GM19099 (cell line): ENCODE results near the gene TULP1.

Experiments used
- POLR2A ChIP-seq: IDR thresholded peaks from 3 replicates; pipeline ENCODE4 v1.6.1; 2011; ENCODE audit warnings: low read depth; ENCODE audit not compliant: insufficient read length; ENCODE audit errors: extremely low read depth

Gene TULP1

GRCh38 chr6:35512740-35513139 lies at the start of gene TULP1:
Gene TULP1, minus strand, starts transcription at chr6:35512896. Its CDS starts 38 bp downstream, at chr6:35512858.
- TF ChIP-seq POLR2A = no peak

DNA sequence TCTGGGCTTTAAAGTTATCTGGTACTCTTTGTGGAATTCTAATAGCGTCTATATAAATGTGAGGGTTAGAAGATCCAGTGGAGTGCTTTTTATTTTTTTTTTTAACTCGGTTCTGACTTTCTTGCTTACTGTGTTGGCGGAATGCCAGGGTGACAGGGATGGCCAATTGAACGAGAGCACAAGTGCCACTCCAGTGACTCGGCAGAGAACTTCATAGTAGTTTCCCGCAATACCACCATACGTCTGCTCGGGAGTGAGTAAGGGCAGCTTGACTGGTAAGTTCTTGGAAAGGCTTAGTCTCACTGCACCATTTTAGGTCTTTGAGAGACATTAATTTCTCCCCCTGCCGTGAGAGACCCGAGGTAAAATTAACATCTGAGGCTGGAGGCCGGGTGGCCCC lies 49.4 kb upstream of the TULP1 start:
- no peak for TF ChIP-seq POLR2A

DNA sequence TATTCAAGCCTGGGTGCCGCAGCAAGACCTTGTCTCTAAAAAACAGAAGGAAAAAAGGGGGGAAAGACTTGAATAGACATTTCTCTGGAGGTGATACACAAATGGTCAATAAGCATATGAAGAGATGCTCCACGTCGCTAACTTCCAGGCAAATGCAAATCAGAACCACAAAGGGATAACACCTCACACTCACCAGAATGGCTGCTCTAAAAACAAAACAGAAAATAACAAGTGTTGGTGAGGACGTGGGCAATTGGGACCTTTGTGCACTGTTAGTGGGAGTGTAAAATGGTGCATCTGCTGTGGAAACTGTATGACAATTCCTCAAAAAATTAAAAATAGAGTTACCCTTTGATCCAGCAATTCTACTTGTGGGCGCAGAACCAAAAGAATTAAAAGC lies 48.4 kb upstream of the TULP1 start:
- no peak for TF ChIP-seq POLR2A

- TF ChIP-seq POLR2A = no peak
Measured at GRCh38 chr6:35558571-35558970, 45.9 kb upstream of the TULP1 start.

DNA sequence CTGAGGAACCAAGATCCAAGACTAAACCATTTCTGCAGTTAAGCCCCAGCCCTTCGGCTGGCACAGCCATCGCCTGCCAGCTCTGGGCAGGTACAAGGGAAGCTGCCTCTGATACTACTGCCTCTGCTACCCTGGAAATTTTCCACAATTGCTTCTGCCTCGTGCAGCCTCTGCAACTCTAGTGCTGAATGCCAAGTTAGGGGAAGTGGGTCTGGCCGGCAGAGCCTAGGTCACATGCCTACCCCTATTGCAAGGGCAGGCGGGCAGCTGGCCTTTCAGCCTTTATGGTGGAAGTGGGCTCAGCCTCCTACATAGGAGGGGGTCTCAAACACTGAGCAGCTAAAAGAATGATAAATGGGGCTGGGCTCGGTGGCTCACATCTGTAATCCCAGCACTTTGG lies 44.5 kb upstream of the TULP1 start:
- TF ChIP-seq POLR2A = no peak

DNA sequence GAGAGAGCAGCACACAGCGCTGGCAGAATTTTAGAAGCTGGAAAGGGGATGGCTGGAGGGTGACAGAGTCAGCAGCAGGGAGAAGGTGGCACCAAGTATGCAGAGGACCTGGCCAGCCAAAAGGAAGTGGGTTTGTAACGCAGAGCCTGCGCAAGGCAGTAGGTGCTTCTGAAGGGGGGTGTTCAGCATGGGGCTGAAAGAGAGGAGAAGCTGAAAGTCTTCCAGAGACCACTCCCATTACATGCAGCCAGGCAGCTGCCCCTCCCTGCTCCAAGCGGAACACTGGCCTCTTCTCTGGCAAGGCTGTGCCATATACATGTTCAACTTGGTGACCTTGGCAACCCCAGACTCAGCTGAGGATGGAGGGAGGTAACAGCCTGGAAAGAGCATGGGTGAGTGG lies 42.1 kb upstream of the TULP1 start:
- TF ChIP-seq POLR2A = no peak

DNA sequence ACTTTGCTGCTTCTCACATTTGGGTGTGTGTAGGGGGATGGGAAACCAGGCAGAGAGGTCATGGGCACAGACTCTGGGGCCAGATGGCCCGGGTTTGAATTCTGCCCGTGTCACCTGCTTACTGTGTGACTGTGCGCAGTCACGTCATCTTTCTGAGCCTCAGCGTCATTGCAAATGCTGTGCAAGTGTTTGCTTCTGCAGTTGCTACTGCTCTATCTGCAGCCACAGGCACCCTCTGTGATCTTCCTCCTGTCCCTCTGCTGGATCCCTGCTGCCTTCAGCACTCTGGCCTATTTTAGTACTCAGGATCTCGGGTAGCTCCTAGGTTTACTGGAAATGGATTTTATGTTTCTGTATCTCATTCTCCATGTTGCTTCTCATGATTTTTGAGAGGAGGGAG lies 40.6 kb upstream of the TULP1 start:
- no peak for TF ChIP-seq POLR2A

DNA sequence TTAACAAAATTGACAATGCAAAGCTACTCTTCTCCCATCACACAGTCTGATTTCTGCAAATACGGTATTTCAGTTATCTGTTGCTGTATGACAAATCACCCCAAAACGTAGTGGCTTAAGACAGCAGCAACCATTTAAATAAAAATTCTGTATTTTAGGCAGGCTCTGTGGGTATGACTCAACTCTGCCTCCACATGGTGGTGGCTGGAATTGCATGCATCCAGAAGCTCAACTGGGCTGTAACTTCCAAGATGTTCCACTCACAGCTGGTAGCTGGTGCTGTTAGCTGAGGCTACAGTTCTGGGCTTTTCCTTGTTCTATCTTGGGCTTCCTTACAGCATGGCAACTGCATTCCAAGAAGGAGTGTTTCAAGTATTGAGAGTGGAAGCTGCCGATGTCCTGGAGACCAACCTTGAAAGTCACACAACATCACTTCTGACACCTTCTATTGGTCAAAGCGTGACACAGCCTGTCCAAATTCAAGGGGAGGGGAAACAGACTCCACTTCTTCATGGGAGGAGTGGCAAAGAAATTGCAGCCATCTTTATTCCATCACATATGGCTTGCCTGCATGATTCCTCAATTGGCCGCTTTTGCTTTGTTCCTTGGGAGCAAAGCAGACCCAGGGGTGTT lies 39.7 kb upstream of the TULP1 start:
- TF ChIP-seq POLR2A = no peak

DNA sequence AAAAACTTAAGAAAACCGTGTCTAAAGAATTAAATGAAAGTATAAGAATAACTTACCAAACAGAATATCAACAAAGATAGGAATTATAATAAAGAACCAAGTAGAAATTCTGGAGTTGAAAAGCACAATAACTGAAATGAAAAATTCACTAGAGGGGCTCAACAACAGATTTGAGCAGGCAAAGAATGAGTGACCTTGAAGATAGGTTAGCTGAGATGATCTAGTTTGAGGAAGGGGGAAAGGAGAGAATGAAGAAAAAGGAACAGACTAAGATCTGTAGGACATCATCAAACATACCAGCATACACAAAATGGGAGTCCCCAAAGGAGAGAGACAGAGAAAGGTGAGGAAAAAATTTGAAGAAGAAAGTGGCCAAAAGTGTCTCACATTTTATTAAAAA lies 37.7 kb upstream of the TULP1 start:
- no peak for TF ChIP-seq POLR2A

- no peak for TF ChIP-seq POLR2A
Measured at GRCh38 chr6:35547676-35548075, 35.0 kb upstream of the TULP1 start.

- TF ChIP-seq POLR2A = no peak
Measured at GRCh38 chr6:35544769-35545361, 32.2 kb upstream of the TULP1 start.

DNA sequence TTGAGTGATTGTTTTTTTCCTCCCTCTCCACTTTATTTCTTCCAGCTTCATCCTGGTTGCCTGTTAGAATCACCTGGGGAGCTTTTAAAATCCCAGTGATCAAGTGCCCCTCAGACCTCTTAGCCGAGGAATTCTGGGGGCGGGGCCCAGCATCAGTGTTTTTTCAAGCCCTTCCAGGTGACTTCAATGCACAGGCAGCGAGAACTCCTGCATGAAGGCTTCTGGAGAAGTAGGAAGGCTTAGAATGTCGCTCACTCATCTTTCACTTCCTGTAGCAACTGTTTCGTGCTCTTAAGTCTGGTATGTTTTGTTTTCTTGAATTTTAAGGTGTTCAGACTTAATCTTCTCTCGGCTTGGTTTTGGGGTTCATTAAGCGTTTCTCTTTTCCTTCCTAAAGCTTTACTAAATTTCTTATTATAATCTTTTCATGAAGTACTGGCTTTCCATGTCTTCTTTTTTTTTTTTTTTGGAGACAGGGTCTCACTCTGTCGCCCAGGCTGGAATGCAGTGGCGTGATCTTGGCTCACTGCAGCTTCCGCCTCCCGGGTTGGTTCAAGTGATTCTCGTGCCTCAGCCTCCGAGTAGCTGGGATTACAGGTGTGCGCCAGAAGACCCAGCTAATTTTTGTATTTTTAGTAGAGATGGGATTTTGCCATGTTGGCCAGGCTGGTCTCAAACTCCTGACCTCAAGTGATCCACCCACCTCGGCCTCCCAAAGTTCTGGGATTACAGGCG lies 30.9 kb upstream of the TULP1 start:
- TF ChIP-seq POLR2A = no peak

DNA sequence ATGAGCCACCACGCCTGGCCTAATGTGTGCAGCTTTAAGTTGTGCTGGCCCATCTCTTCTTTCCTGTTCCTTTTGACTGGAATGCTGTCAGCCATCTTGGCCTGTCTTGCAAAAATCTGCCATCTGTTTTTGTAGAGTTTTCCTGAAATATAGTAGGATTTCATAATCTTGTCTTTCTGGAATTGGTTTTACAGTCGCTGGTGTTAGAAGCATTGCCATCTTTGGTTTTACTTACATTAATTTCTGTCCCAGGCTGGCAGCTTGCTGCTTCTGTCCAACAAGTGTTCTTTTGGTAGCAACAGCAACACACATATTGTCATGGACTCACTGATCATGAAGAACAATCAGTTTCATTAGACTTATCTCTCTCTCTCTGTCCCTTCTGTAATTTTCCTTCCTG lies 29.1 kb upstream of the TULP1 start:
- TF ChIP-seq POLR2A = no peak

DNA sequence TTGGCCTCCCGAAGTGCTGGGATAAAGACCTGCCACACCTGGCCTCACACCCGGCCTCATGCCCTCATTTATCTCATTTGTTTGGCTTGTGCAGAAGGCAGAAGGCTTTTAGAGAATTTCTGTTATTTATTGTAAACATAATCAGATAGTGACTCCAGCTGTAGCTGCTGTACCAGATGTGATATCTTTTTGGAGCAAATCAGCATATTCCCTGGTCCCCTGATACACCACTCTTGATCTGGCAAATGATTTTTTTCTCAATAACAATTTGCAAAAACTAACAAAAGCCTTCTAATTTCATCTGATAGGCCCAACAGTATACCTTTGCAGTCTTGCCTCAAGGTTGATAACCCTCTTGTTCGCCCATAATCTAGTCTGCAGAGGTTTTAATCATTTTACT lies 26.5 kb upstream of the TULP1 start:
- TF ChIP-seq POLR2A = no peak

DNA sequence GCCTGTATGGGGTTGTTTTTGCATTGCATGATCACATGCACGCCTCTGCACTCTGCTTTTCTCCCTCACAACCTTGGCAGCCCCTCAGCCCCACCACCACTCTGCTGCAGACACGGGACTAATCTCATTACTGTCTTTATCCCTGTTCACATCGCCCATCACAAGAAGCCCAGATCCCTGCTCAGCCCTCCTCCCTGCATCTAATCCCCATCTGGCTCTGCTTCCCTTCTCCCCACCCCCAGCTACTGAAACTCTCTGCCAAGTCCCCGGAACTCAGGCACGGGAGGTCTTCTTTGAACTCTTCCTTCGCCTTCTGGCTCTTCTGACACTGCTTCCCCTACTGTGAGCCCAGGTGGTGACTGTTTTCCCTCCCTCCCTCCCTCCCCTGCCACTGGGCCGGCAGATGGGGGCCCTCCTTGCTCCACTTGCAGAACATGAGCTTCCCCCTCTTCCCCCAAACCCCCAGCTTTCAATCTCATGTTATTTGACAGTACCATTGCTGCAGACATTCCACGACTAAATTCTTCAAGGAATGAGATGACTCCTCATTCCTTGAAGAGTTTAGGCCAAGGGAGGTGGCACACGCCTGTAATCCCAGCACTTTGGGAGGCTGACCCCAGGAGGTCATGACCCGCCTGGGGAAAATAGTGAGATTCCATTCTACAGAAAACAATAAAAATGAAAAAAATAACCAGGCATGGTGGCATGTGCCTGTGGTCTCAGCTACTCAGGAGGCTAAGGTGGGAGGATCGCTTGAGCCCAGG lies 21.9 kb upstream of the TULP1 start:
- TF ChIP-seq POLR2A = no peak

- TF ChIP-seq POLR2A = no peak
Measured at GRCh38 chr6:35533981-35534380, 21.3 kb upstream of the TULP1 start.

DNA sequence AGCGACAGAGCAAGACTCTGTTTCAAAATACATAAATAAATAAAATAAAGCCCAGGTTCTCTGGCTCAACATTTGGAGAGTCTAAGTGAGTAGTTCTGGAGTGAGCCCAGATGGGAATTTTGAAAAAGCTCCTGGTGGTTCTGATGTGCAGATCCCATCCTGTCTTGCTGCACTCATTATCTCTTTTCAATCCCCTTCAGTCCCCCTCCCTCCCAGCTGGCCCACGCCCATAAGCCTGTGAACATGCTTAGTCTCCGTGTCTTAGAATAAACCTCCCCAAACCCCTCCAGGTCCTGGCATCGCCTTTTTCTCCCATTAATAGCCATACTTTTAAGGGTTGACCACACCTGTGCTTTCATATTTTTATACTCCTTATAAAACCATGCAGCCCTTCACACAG lies 19.4 kb upstream of the TULP1 start:
- TF ChIP-seq POLR2A = no peak
